ACC112 (cell line): ENCODE data around the gene CTBP2.
A peak's percentile ranks its signal among the peaks of the same experiment; 100 is the strongest.
"Not testable (repeated sequence)": the region's sequence is repeated elsewhere in the genome, so short reads cannot be mapped to it uniquely, and the experiment has no call there.

ENCODE experiments used
- H2AFZ ChIP-seq: fragments of 200-600 bp; sonication (generic); one replicate; pipeline ENCODE4 v1.6.0; 2017; ENCODE audit warnings: antibody characterized with exemption, low read length; ENCODE audit not compliant: unreplicated experiment
- H3K27ac ChIP-seq: fragments of 200-600 bp; sonication (generic); 2 replicates; pipeline ENCODE4 v1.5.1; 2014; ENCODE audit warnings: low read depth, mild to moderate bottlenecking, antibody characterized with exemption, low read length, moderate library complexity
- H3K27me3 ChIP-seq: fragments of 200-600 bp; sonication (generic); 2 replicates; pipeline ENCODE4 v1.6.1; 2014; ENCODE audit warnings: mild to moderate bottlenecking, antibody characterized with exemption, low read length, moderate library complexity, mixed read lengths; ENCODE audit not compliant: insufficient read depth
- H3K36me3 ChIP-seq: fragments of 200-600 bp; sonication (generic); 2 replicates; pipeline ENCODE4 v1.6.1; 2016; ENCODE audit warnings: mild to moderate bottlenecking, antibody characterized with exemption, low read length, moderate library complexity, mixed read lengths; ENCODE audit not compliant: insufficient read depth
- H3K4me1 ChIP-seq: fragments of 200-600 bp; sonication (generic); one replicate; pipeline ENCODE4 v1.6.1; 2016; ENCODE audit warnings: low read length, mixed read lengths; ENCODE audit not compliant: insufficient read depth, unreplicated experiment, control insufficient read depth
- H3K4me3 ChIP-seq: fragments of 200-600 bp; sonication (generic); 2 replicates; pipeline ENCODE4 v1.5.1; 2014; ENCODE audit warnings: mild to moderate bottlenecking, low read depth, low read length
- H3K79me2 ChIP-seq: fragments of 200-600 bp; sonication (generic); one replicate; pipeline ENCODE4 v1.6.0; 2016; ENCODE audit warnings: low read length; ENCODE audit not compliant: control insufficient read depth, unreplicated experiment, insufficient read depth

CTBP2 gene

DNA sequence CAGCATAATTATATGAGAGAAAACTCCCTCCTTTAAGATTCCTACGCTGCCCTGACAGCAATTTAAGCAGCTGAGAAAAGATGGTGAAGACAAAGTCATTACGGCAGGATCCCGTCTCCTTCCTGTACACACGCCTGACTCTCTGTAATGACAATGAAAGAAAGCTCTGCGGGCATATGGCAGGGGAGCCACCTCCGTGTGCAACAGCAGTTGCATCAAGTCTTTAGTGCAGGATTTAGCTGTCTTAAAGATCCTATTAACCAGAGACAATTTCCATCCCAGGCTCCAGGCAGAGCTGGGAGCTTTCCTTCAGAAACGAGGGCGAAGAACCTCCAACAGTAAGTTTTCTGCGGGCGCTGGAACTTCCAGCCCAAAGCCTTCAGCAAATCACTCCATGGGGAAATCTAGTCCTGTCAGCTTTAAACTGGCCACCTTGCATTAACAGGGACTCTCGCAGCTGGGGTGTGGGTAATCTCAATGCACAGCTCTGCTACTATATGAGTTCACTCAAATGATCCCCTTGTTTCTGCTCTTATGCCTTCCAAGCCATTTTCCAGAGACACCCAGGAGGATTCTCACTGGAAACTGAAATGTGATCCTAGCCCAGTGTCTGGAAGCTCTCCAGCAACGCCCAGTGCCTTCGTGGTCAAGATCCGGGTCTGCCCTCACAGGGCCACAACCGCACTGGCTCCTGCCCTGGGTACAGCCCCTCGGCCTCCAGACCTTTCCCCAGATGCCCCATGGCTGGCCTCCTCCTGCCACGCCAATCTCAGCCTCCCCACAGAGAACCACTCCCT lies 74.9 kb downstream of the CTBP2 start:
- Histone ChIP-seq H3K79me2 (peaks cover 60% of the 10 kb centered on the region), H3K27ac (peak overlapping the region; percentile 94), H3K36me3 (0 out of 2 replicates have a peak, but pooled peaks cover 9% of the 10 kb centered on the region)

DNA sequence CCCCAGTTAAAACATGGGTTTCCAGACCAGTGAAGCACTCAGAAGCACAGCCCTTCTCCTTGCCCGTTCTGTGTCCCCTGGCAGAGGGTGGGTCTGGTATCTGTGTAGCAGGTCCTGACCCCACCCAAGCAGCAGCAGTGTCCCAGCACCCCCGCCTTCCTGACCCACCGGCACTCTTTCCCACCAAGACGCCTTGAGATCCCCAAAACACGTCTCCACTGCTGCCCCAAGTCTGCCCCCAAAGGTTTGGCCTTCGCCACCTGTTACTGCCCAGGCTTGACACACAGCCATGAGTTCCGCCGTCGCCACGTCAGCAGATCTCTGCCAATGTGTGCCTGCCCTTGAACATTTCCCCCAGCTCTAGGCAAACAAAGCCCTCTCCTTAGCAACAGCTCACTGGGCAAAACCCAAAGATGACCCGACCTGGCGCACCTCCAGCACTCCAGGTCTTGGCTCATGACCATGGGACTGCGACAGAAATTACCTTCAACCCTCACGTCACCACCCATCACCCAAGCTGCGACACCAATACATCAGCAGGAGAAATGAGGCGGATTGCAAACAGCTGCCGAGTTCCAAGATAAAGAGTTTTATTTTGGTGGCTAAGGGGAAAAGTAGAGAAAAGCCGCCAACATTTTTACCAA lies 75.6 kb downstream of the CTBP2 start:
- Histone ChIP-seq H2AFZ (no peak overlapping the region), H3K4me1 (peaks cover 40% of the 10 kb centered on the region), H3K27me3 (no peaks in the 10 kb centered on the region), H3K27ac (peak overlapping the region; percentile 94), H3K79me2 (peaks cover 64% of the 10 kb centered on the region), H3K4me3 (no peak overlapping the region; the same call in 1 of the 2 replicates), H3K36me3 (0 out of 2 replicates have a peak, but pooled peaks cover 9% of the 10 kb centered on the region)

More for the DNA sequence above, 74.9 kb downstream of the CTBP2 start:
- H3K4me1 ChIP-seq: peaks cover 40% of the 10 kb centered on the region
- no peaks in the 10 kb centered on the region for H3K27me3 ChIP-seq
- H2AFZ ChIP-seq: no peak overlapping the region
- H3K4me3 ChIP-seq: peak overlapping the region; percentile 35; the same call in 1 of the 2 replicates

DNA sequence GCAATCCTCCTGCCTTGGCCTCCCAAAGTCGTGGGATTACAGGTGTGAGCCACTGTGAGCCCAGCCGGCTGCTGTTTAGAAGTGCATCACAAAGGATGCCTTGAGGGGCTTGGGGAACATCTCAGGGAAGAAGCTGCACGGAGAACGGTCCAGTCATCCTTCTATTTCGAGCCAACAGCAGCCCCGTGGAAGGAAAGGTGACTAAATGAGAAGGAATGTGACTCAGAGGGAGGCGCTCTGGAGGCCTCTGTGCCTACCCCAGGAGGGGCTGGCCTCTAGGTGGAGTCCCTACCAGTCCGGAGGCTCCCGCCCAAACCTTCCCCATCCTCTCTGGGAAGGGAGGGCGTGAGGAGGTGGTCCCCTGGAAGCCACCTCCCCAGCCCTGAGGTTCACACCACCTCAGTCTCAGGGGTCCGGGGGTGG lies 76.2 kb downstream of the CTBP2 start:
- peaks cover 40% of the 10 kb centered on the region for H3K4me1 ChIP-seq
- no peak overlapping the region for H3K4me3 ChIP-seq
- H3K27me3 ChIP-seq: no peaks in the 10 kb centered on the region
- H3K27ac ChIP-seq: peak overlapping the region; percentile 94
- 0 out of 2 replicates have a peak, but pooled peaks cover 9% of the 10 kb centered on the region for H3K36me3 ChIP-seq
- H2AFZ ChIP-seq: no peak overlapping the region
- H3K79me2 ChIP-seq: peaks cover 64% of the 10 kb centered on the region

DNA sequence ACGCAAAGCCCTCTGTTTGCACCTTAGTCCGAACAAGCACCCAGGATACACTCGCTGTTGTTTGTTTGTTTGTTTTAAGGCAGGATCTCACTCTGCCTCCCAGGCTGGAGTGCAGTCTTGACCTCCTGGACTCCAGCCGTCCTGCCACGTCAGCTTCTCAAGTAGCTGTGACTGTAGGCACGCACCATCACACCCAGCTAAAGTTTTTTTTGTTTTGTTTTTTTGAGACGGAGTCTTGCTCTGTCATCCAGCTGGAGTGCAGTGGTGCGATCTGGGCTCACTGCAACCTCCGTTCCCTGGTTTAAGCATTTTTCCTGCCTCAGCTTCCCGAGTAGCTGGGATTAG lies 76.8 kb downstream of the CTBP2 start:
- H2AFZ ChIP-seq: no peak overlapping the region
- H3K4me1 ChIP-seq: peaks cover 40% of the 10 kb centered on the region
- peak overlapping the region; percentile 94 for H3K27ac ChIP-seq
- no peak overlapping the region for H3K4me3 ChIP-seq
- no peaks in the 10 kb centered on the region for H3K27me3 ChIP-seq
- H3K36me3 ChIP-seq: 0 out of 2 replicates have a peak, but pooled peaks cover 5% of the 10 kb centered on the region
- H3K79me2 ChIP-seq: peaks cover 63% of the 10 kb centered on the region

DNA sequence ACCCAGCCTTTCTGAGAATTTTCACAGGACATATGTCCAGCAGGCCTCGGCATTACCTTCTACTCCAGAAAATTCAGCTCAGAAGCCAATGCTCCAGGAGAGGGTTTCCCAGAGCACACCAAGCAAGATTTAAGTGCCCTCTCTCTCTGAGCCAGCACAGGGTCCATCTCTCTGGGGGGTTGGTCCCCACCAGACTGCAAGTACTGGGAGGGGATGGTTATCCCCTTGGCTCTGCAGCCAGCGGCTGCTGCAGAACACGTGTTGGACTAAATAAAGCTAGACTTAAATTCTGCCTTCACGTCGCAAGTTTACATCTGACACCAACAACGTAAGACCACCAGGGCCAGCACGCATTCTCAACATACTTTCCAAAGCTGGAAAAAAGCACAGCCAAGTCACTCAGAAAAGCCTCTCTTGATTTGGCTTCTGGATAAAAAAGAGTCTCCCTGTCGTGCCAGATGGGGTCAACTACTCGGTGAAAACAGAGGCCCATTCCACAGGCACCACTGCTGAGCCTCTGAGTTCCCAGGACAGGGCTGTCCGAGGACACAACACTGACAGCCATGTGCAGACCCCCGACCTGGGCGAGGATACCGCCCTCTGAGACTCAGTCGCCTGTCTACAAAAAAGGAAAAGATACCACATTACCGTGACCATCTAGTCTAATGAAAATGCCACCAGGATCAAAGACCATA lies 77.3 kb downstream of the CTBP2 start:
- Histone ChIP-seq H3K79me2 (peaks cover 63% of the 10 kb centered on the region), H3K27ac (peak overlapping the region; percentile 94), H3K27me3 (no peaks in the 10 kb centered on the region), H3K4me1 (peaks cover 40% of the 10 kb centered on the region), H3K36me3 (0 out of 2 replicates have a peak, but pooled peaks cover 5% of the 10 kb centered on the region), H2AFZ (no peak overlapping the region), H3K4me3 (no peak overlapping the region)

DNA sequence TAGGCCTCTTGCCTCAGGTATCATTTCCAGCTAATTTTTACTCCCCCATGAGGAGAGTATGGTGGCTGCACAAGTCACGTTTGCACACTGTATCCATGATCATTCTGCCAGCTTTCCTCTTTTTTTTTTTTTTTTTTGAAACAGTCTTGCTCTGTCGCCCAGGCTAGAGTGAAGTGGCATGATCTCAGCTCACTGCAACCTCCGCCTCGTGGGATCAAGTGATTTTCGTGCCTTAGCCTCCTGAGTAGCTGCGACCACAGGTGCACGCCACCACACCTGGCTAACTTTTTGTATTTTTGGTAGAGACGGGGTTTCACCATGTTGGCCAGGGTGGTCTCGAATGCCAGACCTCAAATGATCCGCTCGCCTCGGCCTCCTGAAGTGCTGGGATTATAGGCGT lies 77.9 kb downstream of the CTBP2 start:
- H3K27ac ChIP-seq: peak overlapping the region; percentile 94; the same call in 1 of the 2 replicates
- peaks cover 40% of the 10 kb centered on the region for H3K4me1 ChIP-seq
- not testable (repeated sequence) for H3K36me3 ChIP-seq, H2AFZ ChIP-seq, H3K4me3 ChIP-seq, H3K27me3 ChIP-seq
- peaks cover 66% of the 10 kb centered on the region for H3K79me2 ChIP-seq

DNA sequence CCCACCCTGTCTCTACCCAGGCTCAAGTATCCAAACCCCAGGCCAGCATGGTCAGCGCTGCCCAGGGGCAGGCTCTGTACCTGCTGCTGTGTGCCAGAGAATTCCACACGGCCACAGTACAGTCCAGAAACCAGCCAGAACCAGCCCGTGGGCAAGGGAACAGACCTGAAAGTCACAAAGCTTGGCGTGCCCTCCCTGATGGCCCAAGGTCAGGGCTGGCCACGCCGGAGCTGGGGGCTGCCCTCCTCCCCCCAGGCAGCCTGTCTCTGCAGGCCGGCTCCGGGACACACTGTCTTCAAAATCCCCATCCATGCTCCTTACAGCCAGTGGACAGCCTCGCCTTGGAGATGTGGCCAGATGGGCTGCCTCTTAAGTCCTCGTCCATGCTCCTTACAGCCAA lies 78.4 kb downstream of the CTBP2 start:
- Histone ChIP-seq H3K79me2 (peaks cover 66% of the 10 kb centered on the region), H3K27me3 (no peaks in the 10 kb centered on the region), H2AFZ (no peak overlapping the region), H3K4me3 (no peak overlapping the region), H3K27ac (no peak overlapping the region), H3K4me1 (peaks cover 40% of the 10 kb centered on the region), H3K36me3 (peaks cover under 1% of the 10 kb centered on the region; the same call in 1 of the 2 replicates)

DNA sequence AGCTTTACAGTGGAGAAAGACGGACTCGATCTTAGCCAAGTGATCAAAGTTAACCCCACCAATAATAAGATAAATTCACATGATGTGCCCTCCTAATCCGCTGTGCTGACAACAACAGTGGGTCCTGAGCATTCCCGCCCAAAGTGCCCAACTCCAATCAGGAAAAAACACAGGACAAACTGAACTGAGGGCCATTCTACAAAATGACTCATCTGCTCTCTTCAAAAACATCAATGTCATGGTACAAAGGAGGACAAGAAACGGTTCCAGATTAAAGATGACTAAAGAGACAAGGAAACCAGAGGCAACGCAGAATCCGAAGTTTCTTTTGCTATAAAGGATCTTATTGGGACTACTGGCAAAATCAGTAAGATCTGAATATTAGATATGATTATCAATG lies 79.4 kb downstream of the CTBP2 start:
- Histone ChIP-seq H3K27ac (peak overlapping the region; percentile 36; the same call in 1 of the 2 replicates), H3K36me3 (peaks cover 7% of the 10 kb centered on the region; the same call in 1 of the 2 replicates), H2AFZ (no peak overlapping the region), H3K4me3 (no peak overlapping the region), H3K27me3 (no peaks in the 10 kb centered on the region), H3K79me2 (peaks cover 76% of the 10 kb centered on the region), H3K4me1 (peaks cover 39% of the 10 kb centered on the region)

DNA sequence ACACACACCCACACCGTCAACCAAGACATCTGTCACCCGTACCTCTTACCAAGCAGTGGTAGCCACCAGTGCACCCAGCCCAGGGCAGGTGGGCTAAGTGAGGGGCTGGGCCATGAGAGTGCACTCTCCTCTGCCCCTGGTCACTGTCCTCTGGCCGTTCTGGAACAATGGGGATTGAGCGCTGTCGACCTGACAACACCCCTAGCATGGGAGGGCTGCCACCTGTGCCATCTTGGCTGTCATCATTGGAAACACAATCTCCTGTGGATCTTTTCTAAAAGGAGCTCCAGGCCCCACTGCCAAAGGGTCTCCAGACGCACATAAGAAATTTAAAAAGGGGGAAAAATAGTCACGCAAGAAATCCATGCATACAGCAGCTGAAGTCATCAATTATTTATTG lies 80.1 kb downstream of the CTBP2 start:
- no peak overlapping the region for H3K27ac ChIP-seq
- H3K27me3 ChIP-seq: no peaks in the 10 kb centered on the region
- no peak overlapping the region for H2AFZ ChIP-seq
- peaks cover 7% of the 10 kb centered on the region; the same call in 1 of the 2 replicates for H3K36me3 ChIP-seq
- H3K4me3 ChIP-seq: no peak overlapping the region
- peaks cover 32% of the 10 kb centered on the region for H3K4me1 ChIP-seq
- peaks cover 80% of the 10 kb centered on the region for H3K79me2 ChIP-seq

DNA sequence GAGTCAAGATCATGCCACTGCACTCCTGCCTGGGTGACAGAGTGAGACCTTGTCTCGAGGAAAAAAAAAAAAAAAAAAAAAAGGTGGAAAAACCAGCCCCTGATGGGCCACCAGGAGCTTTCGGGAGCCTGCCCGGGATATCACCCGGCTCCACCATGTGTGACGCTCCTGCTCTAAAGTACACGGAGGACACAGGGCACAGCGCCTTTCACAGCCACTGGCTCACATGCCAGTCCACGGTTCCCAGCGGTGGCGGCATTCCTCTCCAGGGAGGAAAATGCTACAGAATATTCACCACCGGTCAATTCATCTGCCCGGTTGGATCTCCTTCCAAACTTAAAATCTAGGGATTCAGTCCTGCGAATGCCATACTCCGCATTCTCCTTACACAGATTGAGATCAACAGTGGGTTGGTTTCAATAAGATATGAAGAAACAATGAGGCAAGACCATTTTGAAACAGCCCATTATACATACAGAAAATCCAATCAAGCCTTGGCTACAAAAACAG lies 81.2 kb downstream of the CTBP2 start:
- Histone ChIP-seq H3K27ac (no peak overlapping the region), H3K4me3 (no peak overlapping the region), H2AFZ (no peak overlapping the region), H3K36me3 (peaks cover 10% of the 10 kb centered on the region; the same call in 1 of the 2 replicates), H3K79me2 (peaks cover 78% of the 10 kb centered on the region), H3K4me1 (peaks cover 21% of the 10 kb centered on the region), H3K27me3 (no peaks in the 10 kb centered on the region)
